PC-3 (cell line): ENCODE measurements around the gene SETBP1.

ENCODE experiments used
- EZH2 ChIP-seq: fragments of 300-600 bp; sonication (generic); IDR thresholded peaks from one replicate; pipeline ENCODE4 v1.6.1; 2017; ENCODE audit warnings: antibody characterized with exemption, mild to moderate bottlenecking, low read length; ENCODE audit not compliant: unreplicated experiment
- EZH2phosphoT487 ChIP-seq: fragments of 300-600 bp; sonication (generic); IDR thresholded peaks from 2 replicates; pipeline ENCODE4 v1.6.1; 2018; ENCODE audit warnings: mild to moderate bottlenecking, antibody characterized with exemption, low read length, borderline replicate concordance
- TF ChIP-seq, protein P1 (sequence below): fragments of 300-600 bp; sonication (generic); conservative IDR thresholded peaks from 2 replicates; pipeline ENCODE4 v1.5.1; 2017; ENCODE audit warnings: antibody characterized with exemption, low read depth, mild to moderate bottlenecking, low read length

DNA sequence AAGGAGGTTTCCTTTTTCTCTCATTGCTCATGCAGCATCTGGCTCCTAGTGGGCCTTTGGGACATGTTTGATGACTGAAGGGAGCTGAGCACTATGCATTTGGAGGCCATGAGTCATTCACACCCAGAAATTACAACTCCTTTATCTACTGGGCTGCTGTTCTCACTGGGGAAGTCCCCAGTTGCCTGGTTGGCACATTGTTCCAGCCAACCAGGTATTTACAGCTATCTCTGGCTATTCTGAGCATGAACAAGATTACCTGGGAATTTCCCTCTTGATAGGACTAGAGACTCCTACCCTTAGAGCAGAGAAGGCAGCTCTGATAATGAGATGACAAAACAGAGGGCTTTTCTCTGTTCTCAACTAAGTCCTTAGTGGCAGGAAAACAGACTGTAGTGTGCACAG is 206.5 kb downstream of the SETBP1 start:
- TF ChIP-seq, protein P1, sequence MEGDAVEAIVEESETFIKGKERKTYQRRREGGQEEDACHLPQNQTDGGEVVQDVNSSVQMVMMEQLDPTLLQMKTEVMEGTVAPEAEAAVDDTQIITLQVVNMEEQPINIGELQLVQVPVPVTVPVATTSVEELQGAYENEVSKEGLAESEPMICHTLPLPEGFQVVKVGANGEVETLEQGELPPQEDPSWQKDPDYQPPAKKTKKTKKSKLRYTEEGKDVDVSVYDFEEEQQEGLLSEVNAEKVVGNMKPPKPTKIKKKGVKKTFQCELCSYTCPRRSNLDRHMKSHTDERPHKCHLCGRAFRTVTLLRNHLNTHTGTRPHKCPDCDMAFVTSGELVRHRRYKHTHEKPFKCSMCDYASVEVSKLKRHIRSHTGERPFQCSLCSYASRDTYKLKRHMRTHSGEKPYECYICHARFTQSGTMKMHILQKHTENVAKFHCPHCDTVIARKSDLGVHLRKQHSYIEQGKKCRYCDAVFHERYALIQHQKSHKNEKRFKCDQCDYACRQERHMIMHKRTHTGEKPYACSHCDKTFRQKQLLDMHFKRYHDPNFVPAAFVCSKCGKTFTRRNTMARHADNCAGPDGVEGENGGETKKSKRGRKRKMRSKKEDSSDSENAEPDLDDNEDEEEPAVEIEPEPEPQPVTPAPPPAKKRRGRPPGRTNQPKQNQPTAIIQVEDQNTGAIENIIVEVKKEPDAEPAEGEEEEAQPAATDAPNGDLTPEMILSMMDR = no peak
- TF ChIP-seq EZH2 (no peak), EZH2phosphoT487 (no peak)
